WTC11 (cell line): ENCODE results near the gene CRADD.

ENCODE experiments used
- CREM ChIP-seq: sonication (generic); formaldehyde crosslinking; IDR thresholded peaks from 2 replicates; pipeline ENCODE4 v1.8.1; 2022; ENCODE audit warnings: mild to moderate bottlenecking, missing genetic modification reagents, moderate library complexity
- FOXJ3 ChIP-seq: sonication (generic); formaldehyde crosslinking; IDR thresholded peaks from 2 replicates; pipeline ENCODE4 v1.9.0; 2021; ENCODE audit warnings: missing genetic modification reagents, mild to moderate bottlenecking, borderline replicate concordance
- JUN ChIP-seq: sonication (generic); formaldehyde crosslinking; IDR thresholded peaks from 2 replicates; pipeline ENCODE4 v1.8.0; 2023; ENCODE audit warnings: mild to moderate bottlenecking, missing genetic modification reagents
- KAT7 ChIP-seq: sonication (generic); formaldehyde crosslinking; IDR thresholded peaks from 2 replicates; pipeline ENCODE4 v1.8.1; 2023; ENCODE audit warnings: missing genetic modification reagents, mild to moderate bottlenecking, borderline replicate concordance
- TF ChIP-seq, protein P1 (sequence below): fragments of 200-600 bp; IDR thresholded peaks from 2 replicates; pipeline ENCODE4 v1.8.0; 2022; ENCODE audit warnings: antibody characterized with exemption
- TF ChIP-seq, protein P2 (sequence below): sonication (generic); formaldehyde crosslinking; IDR thresholded peaks from 2 replicates; pipeline ENCODE4 v1.8.1; 2022; ENCODE audit warnings: mild to moderate bottlenecking, missing genetic modification reagents, moderate library complexity, borderline replicate concordance
- TF ChIP-seq, protein P3 (sequence below): fragments of 250-450 bp; sonication (Bioruptor Pico); IDR thresholded peaks from 2 replicates; pipeline ENCODE4 v2.1.2; 2022; ENCODE audit warnings: mild to moderate bottlenecking, moderate library complexity
- TF ChIP-seq, protein P4 (sequence below): sonication (generic); formaldehyde crosslinking; IDR thresholded peaks from 2 replicates; pipeline ENCODE4 v1.8.0; 2022; ENCODE audit warnings: mild to moderate bottlenecking, missing genetic modification reagents

DNA sequence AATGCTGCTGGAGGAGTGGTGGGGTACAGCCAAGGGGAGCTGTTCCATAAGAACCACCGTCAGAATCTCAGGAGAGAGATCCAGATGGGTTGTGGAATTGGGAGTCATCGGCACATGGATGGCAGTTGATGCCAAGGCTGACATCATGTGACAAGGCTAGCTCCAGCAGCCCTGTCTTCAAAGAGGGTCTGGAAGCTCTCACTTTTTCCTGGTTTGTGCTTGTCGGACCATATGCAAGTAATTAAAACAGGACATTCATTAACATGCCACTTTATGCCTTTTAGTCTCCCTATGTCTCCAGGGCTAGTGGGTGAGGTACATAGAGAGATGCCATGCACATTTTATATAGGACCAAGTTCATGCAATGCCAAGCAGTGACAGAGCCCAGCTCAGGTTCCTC lies 211.8 kb downstream of the CRADD start:
- TF ChIP-seq CREM (CRISPR knock-in tag) = no peak
- TF ChIP-seq, protein P1, sequence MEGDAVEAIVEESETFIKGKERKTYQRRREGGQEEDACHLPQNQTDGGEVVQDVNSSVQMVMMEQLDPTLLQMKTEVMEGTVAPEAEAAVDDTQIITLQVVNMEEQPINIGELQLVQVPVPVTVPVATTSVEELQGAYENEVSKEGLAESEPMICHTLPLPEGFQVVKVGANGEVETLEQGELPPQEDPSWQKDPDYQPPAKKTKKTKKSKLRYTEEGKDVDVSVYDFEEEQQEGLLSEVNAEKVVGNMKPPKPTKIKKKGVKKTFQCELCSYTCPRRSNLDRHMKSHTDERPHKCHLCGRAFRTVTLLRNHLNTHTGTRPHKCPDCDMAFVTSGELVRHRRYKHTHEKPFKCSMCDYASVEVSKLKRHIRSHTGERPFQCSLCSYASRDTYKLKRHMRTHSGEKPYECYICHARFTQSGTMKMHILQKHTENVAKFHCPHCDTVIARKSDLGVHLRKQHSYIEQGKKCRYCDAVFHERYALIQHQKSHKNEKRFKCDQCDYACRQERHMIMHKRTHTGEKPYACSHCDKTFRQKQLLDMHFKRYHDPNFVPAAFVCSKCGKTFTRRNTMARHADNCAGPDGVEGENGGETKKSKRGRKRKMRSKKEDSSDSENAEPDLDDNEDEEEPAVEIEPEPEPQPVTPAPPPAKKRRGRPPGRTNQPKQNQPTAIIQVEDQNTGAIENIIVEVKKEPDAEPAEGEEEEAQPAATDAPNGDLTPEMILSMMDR = no peak
- no peak for TF ChIP-seq KAT7
- TF ChIP-seq JUN = no peak
- TF ChIP-seq, protein P2, sequence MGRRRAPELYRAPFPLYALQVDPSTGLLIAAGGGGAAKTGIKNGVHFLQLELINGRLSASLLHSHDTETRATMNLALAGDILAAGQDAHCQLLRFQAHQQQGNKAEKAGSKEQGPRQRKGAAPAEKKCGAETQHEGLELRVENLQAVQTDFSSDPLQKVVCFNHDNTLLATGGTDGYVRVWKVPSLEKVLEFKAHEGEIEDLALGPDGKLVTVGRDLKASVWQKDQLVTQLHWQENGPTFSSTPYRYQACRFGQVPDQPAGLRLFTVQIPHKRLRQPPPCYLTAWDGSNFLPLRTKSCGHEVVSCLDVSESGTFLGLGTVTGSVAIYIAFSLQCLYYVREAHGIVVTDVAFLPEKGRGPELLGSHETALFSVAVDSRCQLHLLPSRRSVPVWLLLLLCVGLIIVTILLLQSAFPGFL (CRISPR knock-in tag) = no peak
- TF ChIP-seq, protein P3, sequence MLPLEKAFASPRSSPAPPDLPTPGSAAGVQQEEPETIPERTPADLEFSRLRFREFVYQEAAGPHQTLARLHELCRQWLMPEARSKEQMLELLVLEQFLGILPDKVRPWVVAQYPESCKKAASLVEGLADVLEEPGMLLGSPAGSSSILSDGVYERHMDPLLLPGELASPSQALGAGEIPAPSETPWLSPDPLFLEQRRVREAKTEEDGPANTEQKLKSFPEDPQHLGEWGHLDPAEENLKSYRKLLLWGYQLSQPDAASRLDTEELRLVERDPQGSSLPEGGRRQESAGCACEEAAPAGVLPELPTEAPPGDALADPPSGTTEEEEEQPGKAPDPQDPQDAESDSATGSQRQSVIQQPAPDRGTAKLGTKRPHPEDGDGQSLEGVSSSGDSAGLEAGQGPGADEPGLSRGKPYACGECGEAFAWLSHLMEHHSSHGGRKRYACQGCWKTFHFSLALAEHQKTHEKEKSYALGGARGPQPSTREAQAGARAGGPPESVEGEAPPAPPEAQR (CRISPR knock-in tag) = no peak
- TF ChIP-seq, protein P4, sequence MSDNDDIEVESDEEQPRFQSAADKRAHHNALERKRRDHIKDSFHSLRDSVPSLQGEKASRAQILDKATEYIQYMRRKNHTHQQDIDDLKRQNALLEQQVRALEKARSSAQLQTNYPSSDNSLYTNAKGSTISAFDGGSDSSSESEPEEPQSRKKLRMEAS (CRISPR knock-in tag) = no peak
- TF ChIP-seq FOXJ3 = no peak
